Stimulated activated CD4-positive, alpha-beta T cell treated with anti-CD3 and anti-CD28 coated beads, Interleukin-2, amount 100 ng/mL, for 48 hours (primary cell): Measurements from ENCODE around the gene L3MBTL4.
"Not testable (repeated sequence)": the region's sequence is repeated elsewhere in the genome, so short reads cannot be mapped to it uniquely, and the experiment has no call there.

ENCODE experiments used
- DNase-seq, 2 donors: peaks; one replicate each; pipeline ENCODE4 v3.0.0-alpha.2; 2020

The L3MBTL4 gene

GRCh38 chr18:6414723-6415417, at the start of gene L3MBTL4:
L3MBTL4 (minus strand) TSS chr18:6414911; CDS start chr18:6311625, 103,286 bp downstream.
- DNase-seq, result no peak

- no peak for DNase-seq
Observed at GRCh38 chr18:6452194-6452593, 37.5 kb upstream of the L3MBTL4 start.

- no peak for DNase-seq
Observed at GRCh38 chr18:6449213-6449612, 34.5 kb upstream of the L3MBTL4 start.

GRCh38 chr18:6444466-6445228, 29.9 kb upstream of the L3MBTL4 start:
- DNase-seq, result no peak

GRCh38 chr18:6441200-6441599, 26.5 kb upstream of the L3MBTL4 start:
- DNase-seq, result no peak

GRCh38 chr18:6437937-6438818, 23.5 kb upstream of the L3MBTL4 start:
- no peak for DNase-seq

- DNase-seq, result no peak
Observed at GRCh38 chr18:6435731-6436130, 21.0 kb upstream of the L3MBTL4 start.

GRCh38 chr18:6434987-6435709, 20.4 kb upstream of the L3MBTL4 start:
- DNase-seq, result no peak

- no peak for DNase-seq
Observed at GRCh38 chr18:6434481-6434880, 19.8 kb upstream of the L3MBTL4 start.

- no peak for DNase-seq
Observed at GRCh38 chr18:6431659-6432318, 17.1 kb upstream of the L3MBTL4 start.

- no peak for DNase-seq
Observed at GRCh38 chr18:6428851-6429395, 14.2 kb upstream of the L3MBTL4 start.

- no peak for DNase-seq
Observed at GRCh38 chr18:6427286-6427685, 12.6 kb upstream of the L3MBTL4 start.

GRCh38 chr18:6423289-6423688, 8.6 kb upstream of the L3MBTL4 start:
- no peak for DNase-seq

- DNase-seq, result peak; percentile 7
Observed at GRCh38 chr18:6414118-6414722, 491 bp downstream of the L3MBTL4 start.

- DNase-seq, result no peak
Observed at GRCh38 chr18:6413579-6414117, 1.1 kb downstream of the L3MBTL4 start.

- DNase-seq, result no peak
Observed at GRCh38 chr18:6412933-6413472, 1.7 kb downstream of the L3MBTL4 start.

- DNase-seq, result no peak
Observed at GRCh38 chr18:6411382-6411781, 3.3 kb downstream of the L3MBTL4 start.

- DNase-seq, result no peak
Observed at GRCh38 chr18:6409933-6410332, 4.8 kb downstream of the L3MBTL4 start.

GRCh38 chr18:6408543-6408942, 6.2 kb downstream of the L3MBTL4 start:
- DNase-seq, result not testable (repeated sequence)

GRCh38 chr18:6406910-6407470, 7.7 kb downstream of the L3MBTL4 start:
- no peak for DNase-seq
